GM23338 (cell line): ENCODE data around the gene TTC28.

Experiments used
- CREB1 ChIP-seq: fragments of 250-450 bp; sonication (Bioruptor Pico); IDR thresholded peaks from 2 replicates; pipeline ENCODE4 v1.5.0; 2020; ENCODE audit warnings: low read depth, mild to moderate bottlenecking, moderate library complexity
- EZH2 ChIP-seq: fragments of 200-600 bp; sonication (generic); IDR thresholded peaks from one replicate; pipeline ENCODE4 v1.8.0; 2017; ENCODE audit warnings: antibody characterized with exemption, mild to moderate bottlenecking, low read depth; ENCODE audit not compliant: unreplicated experiment
- JUNB ChIP-seq: IDR thresholded peaks from one replicate; pipeline ENCODE4 v1.6.1; 2016; ENCODE audit warnings: antibody characterized with exemption; ENCODE audit not compliant: unreplicated experiment
- POLR2AphosphoS5 ChIP-seq: IDR thresholded peaks from 2 replicates; pipeline ENCODE4 v1.6.1; 2016; ENCODE audit warnings: antibody characterized with exemption, low read depth
- TF ChIP-seq, protein P1 (sequence below), 2 experiments: fragments of 200-600 bp in 1 of 2; sonication (generic) in 1 of 2; conservative IDR thresholded peaks; 2 replicates each; pipeline versions ENCODE4 v1.5.1 to v1.6.1; 2016 to 2017; ENCODE audit warnings: antibody characterized with exemption in 2 of 2, low read depth in 2 of 2, mild to moderate bottlenecking in 2 of 2, moderate library complexity in 1 of 2
- TF ChIP-seq, protein P2 (sequence below): IDR thresholded peaks from one replicate; pipeline ENCODE4 v1.6.1; 2018; ENCODE audit warnings: antibody characterized with exemption; ENCODE audit not compliant: unreplicated experiment

DNA sequence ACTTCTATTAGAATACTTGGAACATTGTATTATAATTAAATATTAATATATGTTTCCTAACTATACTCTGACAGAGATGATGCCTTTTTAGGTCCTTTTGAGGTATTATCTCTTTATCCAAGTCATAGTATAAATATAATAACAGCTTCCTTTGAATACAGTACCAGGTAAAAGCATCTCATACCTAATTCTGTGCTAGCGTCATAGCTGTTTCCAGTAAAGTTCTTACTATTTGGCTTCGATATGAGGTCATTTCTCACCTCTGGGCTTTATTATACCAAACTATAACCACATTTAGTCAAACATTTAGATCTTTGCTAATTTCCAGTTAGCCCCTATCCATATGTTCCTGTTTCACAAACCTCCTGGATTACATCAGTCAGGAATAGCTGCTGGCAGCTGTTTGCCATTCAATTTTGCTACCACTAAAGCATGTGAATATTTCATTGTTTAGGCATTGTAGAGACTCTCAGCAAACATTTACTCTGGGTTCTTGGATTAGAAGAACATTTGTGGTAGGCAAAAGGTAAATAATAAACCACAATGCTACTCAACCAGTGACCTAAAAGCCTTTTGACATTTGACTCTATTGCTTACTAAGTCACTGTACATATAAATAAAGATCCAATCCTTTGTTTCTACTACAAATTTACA lies 255.1 kb downstream of the TTC28 start:
- TF ChIP-seq, protein P1, sequence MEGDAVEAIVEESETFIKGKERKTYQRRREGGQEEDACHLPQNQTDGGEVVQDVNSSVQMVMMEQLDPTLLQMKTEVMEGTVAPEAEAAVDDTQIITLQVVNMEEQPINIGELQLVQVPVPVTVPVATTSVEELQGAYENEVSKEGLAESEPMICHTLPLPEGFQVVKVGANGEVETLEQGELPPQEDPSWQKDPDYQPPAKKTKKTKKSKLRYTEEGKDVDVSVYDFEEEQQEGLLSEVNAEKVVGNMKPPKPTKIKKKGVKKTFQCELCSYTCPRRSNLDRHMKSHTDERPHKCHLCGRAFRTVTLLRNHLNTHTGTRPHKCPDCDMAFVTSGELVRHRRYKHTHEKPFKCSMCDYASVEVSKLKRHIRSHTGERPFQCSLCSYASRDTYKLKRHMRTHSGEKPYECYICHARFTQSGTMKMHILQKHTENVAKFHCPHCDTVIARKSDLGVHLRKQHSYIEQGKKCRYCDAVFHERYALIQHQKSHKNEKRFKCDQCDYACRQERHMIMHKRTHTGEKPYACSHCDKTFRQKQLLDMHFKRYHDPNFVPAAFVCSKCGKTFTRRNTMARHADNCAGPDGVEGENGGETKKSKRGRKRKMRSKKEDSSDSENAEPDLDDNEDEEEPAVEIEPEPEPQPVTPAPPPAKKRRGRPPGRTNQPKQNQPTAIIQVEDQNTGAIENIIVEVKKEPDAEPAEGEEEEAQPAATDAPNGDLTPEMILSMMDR (conservative IDR thresholded peaks at IDR 0.05; ENCODE audit: low read depth in 2 of 2), result no peak
- TF ChIP-seq POLR2AphosphoS5 (no peak), JUNB (no peak), EZH2 (no peak), CREB1 (CRISPR knock-in tag) (no peak)
- TF ChIP-seq, protein P2, sequence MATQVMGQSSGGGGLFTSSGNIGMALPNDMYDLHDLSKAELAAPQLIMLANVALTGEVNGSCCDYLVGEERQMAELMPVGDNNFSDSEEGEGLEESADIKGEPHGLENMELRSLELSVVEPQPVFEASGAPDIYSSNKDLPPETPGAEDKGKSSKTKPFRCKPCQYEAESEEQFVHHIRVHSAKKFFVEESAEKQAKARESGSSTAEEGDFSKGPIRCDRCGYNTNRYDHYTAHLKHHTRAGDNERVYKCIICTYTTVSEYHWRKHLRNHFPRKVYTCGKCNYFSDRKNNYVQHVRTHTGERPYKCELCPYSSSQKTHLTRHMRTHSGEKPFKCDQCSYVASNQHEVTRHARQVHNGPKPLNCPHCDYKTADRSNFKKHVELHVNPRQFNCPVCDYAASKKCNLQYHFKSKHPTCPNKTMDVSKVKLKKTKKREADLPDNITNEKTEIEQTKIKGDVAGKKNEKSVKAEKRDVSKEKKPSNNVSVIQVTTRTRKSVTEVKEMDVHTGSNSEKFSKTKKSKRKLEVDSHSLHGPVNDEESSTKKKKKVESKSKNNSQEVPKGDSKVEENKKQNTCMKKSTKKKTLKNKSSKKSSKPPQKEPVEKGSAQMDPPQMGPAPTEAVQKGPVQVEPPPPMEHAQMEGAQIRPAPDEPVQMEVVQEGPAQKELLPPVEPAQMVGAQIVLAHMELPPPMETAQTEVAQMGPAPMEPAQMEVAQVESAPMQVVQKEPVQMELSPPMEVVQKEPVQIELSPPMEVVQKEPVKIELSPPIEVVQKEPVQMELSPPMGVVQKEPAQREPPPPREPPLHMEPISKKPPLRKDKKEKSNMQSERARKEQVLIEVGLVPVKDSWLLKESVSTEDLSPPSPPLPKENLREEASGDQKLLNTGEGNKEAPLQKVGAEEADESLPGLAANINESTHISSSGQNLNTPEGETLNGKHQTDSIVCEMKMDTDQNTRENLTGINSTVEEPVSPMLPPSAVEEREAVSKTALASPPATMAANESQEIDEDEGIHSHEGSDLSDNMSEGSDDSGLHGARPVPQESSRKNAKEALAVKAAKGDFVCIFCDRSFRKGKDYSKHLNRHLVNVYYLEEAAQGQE, result no peak
